Liver (tissue), 3 donors: Measurements from ENCODE around the gene AMBRA1.

ENCODE experiments used
- FOXA1 ChIP-seq: IDR thresholded peaks from 2 replicates; pipeline ENCODE4 v1.6.1; 2016; ENCODE audit warnings: antibody characterized with exemption
- GABPA ChIP-seq, 2 donors: IDR thresholded peaks in 1 of 2; conservative IDR thresholded peaks in 1 of 2; 2 replicates each; pipeline ENCODE4 v1.6.1; 2016; ENCODE audit warnings: antibody characterized with exemption in 2 of 2, mild to moderate bottlenecking in 1 of 2, moderate library complexity in 1 of 2
- HNF4A ChIP-seq, 2 donors: conservative IDR thresholded peaks; 2 replicates each; pipeline ENCODE4 v1.6.1; 2016; ENCODE audit warnings: antibody characterized with exemption in 2 of 2, mild to moderate bottlenecking in 2 of 2
- JUND ChIP-seq, 2 donors: IDR thresholded peaks; 2 replicates each; pipeline ENCODE4 v1.6.1; 2016; ENCODE audit warnings: antibody characterized with exemption in 2 of 2
- RAD21 ChIP-seq, 2 donors: IDR thresholded peaks; 2 replicates each; pipeline ENCODE4 v1.6.1; 2016; ENCODE audit warnings: antibody characterized with exemption in 2 of 2, mild to moderate bottlenecking in 2 of 2
- RXRA ChIP-seq, 2 donors: IDR thresholded peaks; 2 replicates each; pipeline ENCODE4 v1.6.1; 2017 to 2018; ENCODE audit warnings: antibody characterized with exemption in 2 of 2, mild to moderate bottlenecking in 1 of 2
- SP1 ChIP-seq: IDR thresholded peaks from 2 replicates; pipeline ENCODE4 v1.6.1; 2018; ENCODE audit warnings: antibody characterized with exemption, mild to moderate bottlenecking
- TAF1 ChIP-seq: conservative IDR thresholded peaks from 2 replicates; pipeline ENCODE4 v1.6.1; 2016; ENCODE audit warnings: antibody characterized with exemption, mild to moderate bottlenecking
- YY1 ChIP-seq: IDR thresholded peaks from 2 replicates; pipeline ENCODE4 v1.6.1; 2016; ENCODE audit warnings: antibody characterized with exemption, mild to moderate bottlenecking
- TF ChIP-seq, protein P1 (sequence below): fragments of 150-350 bp; IDR thresholded peaks from 2 replicates; pipeline ENCODE4 v1.5.1; 2017; ENCODE audit warnings: improper control_type of control experiment, low read depth, low read length; ENCODE audit not compliant: missing input control
- TF ChIP-seq, protein P2 (sequence below): IDR thresholded peaks from 2 replicates; pipeline ENCODE4 v1.6.1; 2016; ENCODE audit warnings: antibody characterized with exemption
- TF ChIP-seq, protein P3 (sequence below): IDR thresholded peaks from 2 replicates; pipeline ENCODE4 v1.6.1; 2016; ENCODE audit warnings: antibody characterized with exemption, mild to moderate bottlenecking
- TF ChIP-seq, protein P4 (sequence below): IDR thresholded peaks from 2 replicates; pipeline ENCODE4 v1.6.1; 2016; ENCODE audit warnings: antibody characterized with exemption
- donor health status: healthy.
- donor health status: healthy.

- TF ChIP-seq, protein P1, sequence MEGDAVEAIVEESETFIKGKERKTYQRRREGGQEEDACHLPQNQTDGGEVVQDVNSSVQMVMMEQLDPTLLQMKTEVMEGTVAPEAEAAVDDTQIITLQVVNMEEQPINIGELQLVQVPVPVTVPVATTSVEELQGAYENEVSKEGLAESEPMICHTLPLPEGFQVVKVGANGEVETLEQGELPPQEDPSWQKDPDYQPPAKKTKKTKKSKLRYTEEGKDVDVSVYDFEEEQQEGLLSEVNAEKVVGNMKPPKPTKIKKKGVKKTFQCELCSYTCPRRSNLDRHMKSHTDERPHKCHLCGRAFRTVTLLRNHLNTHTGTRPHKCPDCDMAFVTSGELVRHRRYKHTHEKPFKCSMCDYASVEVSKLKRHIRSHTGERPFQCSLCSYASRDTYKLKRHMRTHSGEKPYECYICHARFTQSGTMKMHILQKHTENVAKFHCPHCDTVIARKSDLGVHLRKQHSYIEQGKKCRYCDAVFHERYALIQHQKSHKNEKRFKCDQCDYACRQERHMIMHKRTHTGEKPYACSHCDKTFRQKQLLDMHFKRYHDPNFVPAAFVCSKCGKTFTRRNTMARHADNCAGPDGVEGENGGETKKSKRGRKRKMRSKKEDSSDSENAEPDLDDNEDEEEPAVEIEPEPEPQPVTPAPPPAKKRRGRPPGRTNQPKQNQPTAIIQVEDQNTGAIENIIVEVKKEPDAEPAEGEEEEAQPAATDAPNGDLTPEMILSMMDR, result no peak
- TF ChIP-seq TAF1 (no peak), GABPA (IDR thresholded peaks at IDR 0.05 in 1 of 2, conservative IDR thresholded peaks at IDR 0.05 in 1 of 2) (no peak), RXRA (IDR thresholded peaks at IDR 0.05) (no peak), SP1 (no peak), RAD21 (IDR thresholded peaks at IDR 0.05) (no peak), JUND (IDR thresholded peaks at IDR 0.05) (no peak), YY1 (no peak), HNF4A (conservative IDR thresholded peaks at IDR 0.05) (no peak), FOXA1 (no peak)
- TF ChIP-seq, protein P2, sequence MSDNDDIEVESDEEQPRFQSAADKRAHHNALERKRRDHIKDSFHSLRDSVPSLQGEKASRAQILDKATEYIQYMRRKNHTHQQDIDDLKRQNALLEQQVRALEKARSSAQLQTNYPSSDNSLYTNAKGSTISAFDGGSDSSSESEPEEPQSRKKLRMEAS, result no peak
- TF ChIP-seq, protein P3, sequence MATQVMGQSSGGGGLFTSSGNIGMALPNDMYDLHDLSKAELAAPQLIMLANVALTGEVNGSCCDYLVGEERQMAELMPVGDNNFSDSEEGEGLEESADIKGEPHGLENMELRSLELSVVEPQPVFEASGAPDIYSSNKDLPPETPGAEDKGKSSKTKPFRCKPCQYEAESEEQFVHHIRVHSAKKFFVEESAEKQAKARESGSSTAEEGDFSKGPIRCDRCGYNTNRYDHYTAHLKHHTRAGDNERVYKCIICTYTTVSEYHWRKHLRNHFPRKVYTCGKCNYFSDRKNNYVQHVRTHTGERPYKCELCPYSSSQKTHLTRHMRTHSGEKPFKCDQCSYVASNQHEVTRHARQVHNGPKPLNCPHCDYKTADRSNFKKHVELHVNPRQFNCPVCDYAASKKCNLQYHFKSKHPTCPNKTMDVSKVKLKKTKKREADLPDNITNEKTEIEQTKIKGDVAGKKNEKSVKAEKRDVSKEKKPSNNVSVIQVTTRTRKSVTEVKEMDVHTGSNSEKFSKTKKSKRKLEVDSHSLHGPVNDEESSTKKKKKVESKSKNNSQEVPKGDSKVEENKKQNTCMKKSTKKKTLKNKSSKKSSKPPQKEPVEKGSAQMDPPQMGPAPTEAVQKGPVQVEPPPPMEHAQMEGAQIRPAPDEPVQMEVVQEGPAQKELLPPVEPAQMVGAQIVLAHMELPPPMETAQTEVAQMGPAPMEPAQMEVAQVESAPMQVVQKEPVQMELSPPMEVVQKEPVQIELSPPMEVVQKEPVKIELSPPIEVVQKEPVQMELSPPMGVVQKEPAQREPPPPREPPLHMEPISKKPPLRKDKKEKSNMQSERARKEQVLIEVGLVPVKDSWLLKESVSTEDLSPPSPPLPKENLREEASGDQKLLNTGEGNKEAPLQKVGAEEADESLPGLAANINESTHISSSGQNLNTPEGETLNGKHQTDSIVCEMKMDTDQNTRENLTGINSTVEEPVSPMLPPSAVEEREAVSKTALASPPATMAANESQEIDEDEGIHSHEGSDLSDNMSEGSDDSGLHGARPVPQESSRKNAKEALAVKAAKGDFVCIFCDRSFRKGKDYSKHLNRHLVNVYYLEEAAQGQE, result no peak
- TF ChIP-seq, protein P4, sequence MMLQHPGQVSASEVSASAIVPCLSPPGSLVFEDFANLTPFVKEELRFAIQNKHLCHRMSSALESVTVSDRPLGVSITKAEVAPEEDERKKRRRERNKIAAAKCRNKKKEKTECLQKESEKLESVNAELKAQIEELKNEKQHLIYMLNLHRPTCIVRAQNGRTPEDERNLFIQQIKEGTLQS, result no peak
These were observed 94.9 kb downstream of the AMBRA1 start for GRCh38 chr11:46498968-46499367.
